GM12878 (cell line): Measurements from ENCODE around the gene FUT7. TPM values are rescaled to one million over a fixed set of nuclear protein-coding genes. Genes with fewer than 3 reads are reported as not detected.

ENCODE experiments used
- ATAC-seq: fragments of 200-7000 bp; cut with Tn5 transposase; 3 replicates; pipeline ENCODE4 v1.9.1; 2020; ENCODE audit warnings: mild to moderate bottlenecking, moderate library complexity
- BruUV-seq: library from RNA; stranded (reverse); fragments of 400-500 nt; replicated peaks from 2 replicates; lab custom pipeline; 2021; lab: Mats Ljungman, UMichigan
- CTCF ChIA-PET: fragments of 300-600 bp; sonication (Branson Sonifier 250); formaldehyde crosslinking; extraction: SDS; loops from one replicate; lab custom pipeline; 2021; ENCODE audit warnings: inconsistent platforms; lab: Yijun Ruan, JAX
- POLR2A ChIA-PET: fragments of 350-600 bp; formaldehyde crosslinking; extraction: SDS; loops from one replicate; lab custom pipeline; 2021; ENCODE audit warnings: inconsistent platforms; lab: Charles Lee
- RAD21 ChIA-PET: fragments of 300-600 bp; sonication (Branson Sonifier 250); formaldehyde crosslinking; loops from one replicate; lab custom pipeline; 2023; ENCODE audit warnings: antibody characterized with exemption; ENCODE audit not compliant: unreplicated experiment; lab: Charles Lee
- SMC1A ChIA-PET: fragments of 300-600 bp; sonication (Branson Sonifier 250); formaldehyde crosslinking; loops from one replicate; lab custom pipeline; 2023; ENCODE audit not compliant: unreplicated experiment, uncharacterized antibody; lab: Charles Lee
- DNase-seq: peaks from one replicate; pipeline ENCODE4 v3.0.0-alpha.2; 2011; ENCODE audit warnings: low read depth, low spot score
- FAIRE-seq: peaks from 3 replicates; lab custom pipeline; 2011; peaks lifted over from hg19 to GRCh38; lab: Jason Lieb, UNC
- H2AFZ ChIP-seq: 2 replicates; pipeline ENCODE4 v1.6.0; 2011; ENCODE audit warnings: low read depth, low read length, control low read depth; ENCODE audit not compliant: control insufficient read depth
- H3K27ac ChIP-seq: 2 replicates; pipeline ENCODE4 v1.5.1; 2011; ENCODE audit warnings: control low read depth; ENCODE audit not compliant: control insufficient read depth, insufficient read depth
- H3K27me3 ChIP-seq, 2 experiments: replicated peaks in 1 of 2; 2 replicates each; pipeline versions ENCODE4 v1.6.0 to v1.6.1; 2011; ENCODE audit warnings: low read length in 1 of 2; ENCODE audit not compliant: control insufficient read depth in 2 of 2, insufficient read depth in 2 of 2
- H3K36me3 ChIP-seq, 2 experiments: 2 replicates each; pipeline ENCODE4 v1.5.1; 2011; ENCODE audit warnings: low read length in 1 of 2; ENCODE audit not compliant: control insufficient read depth in 2 of 2, insufficient read depth in 2 of 2
- H3K4me1 ChIP-seq: 2 replicates; pipeline ENCODE4 v1.6.1; 2011; ENCODE audit warnings: mild to moderate bottlenecking, low read length, moderate library complexity, mixed read lengths; ENCODE audit not compliant: control insufficient read depth, insufficient read depth
- H3K4me2 ChIP-seq: 2 replicates; pipeline ENCODE4 v1.6.0; 2011; ENCODE audit warnings: control low read depth; ENCODE audit not compliant: control insufficient read depth, insufficient read depth
- H3K4me3 ChIP-seq: fragments of 200-600 bp; sonication (generic); 2 replicates; pipeline ENCODE4 v1.5.1; 2016
- H3K79me2 ChIP-seq: 2 replicates; pipeline ENCODE4 v1.6.0; 2011; ENCODE audit warnings: low read length; ENCODE audit not compliant: control insufficient read depth, insufficient read depth
- H3K9ac ChIP-seq: 2 replicates; pipeline ENCODE4 v1.8.0; 2011; ENCODE audit warnings: low read length, control low read depth, mixed read lengths; ENCODE audit not compliant: control insufficient read depth, insufficient read depth
- H3K9me3 ChIP-seq: replicated peaks from 3 replicates; pipeline ENCODE4 v1.5.1; 2011; ENCODE audit warnings: mild to moderate bottlenecking, low read length; ENCODE audit not compliant: control insufficient read depth, insufficient read depth
- H4K20me1 ChIP-seq: 2 replicates; pipeline ENCODE4 v1.6.0; 2011; ENCODE audit not compliant: control insufficient read depth, insufficient read depth
- NR2C1 ChIP-seq: fragments of 450-650 bp; IDR thresholded peaks from 2 replicates; pipeline ENCODE4 v1.6.1; 2017; ENCODE audit warnings: antibody characterized with exemption, mild to moderate bottlenecking, moderate library complexity
- TBL1XR1 ChIP-seq: IDR thresholded peaks from 2 replicates; pipeline ENCODE4 v1.6.1; 2012; ENCODE audit warnings: low read depth, low read length, improper control_type of control experiment
- ZNF622 ChIP-seq: fragments of 450-650 bp; IDR thresholded peaks from 2 replicates; pipeline ENCODE4 v1.6.1; 2017; ENCODE audit warnings: mild to moderate bottlenecking, inconsistent platforms
- WGBS: methylation state at CpG from one replicate; pipeline ENCODE4 v1.1.6; 2016; ENCODE audit warnings: low lambda C conversion rate; ENCODE audit not compliant: insufficient replicate concordance, insufficient coverage; ENCODE audit errors: missing lambda C conversion rate; 5-methylcytosine and 5-hydroxymethylcytosine counted together
- in situ Hi-C: fragments of 300-500 bp; cut with MboI; formaldehyde crosslinking; loops from 9 replicates; pipeline ENCODE4 v1.14.3; 2018; ENCODE audit warnings: mixed read lengths
- intact Hi-C: fragments of 100-400 bp; cut with micrococcal nuclease; formaldehyde crosslinking; loops from one replicate; pipeline ENCODE4 v1.14.2; 2022; ENCODE audit not compliant: unreplicated experiment
- polyA plus RNA-seq, 11 experiments: library from polyadenylated mRNA; depleted of rRNA in 4 of 11; unstranded in 6 of 11; stranded (reverse) in 5 of 11; fragments of >200 nt; fragmentation: Nextera tagmentation in 4 of 11; fragmentation: Illumina TruSeq in 1 of 11; extraction: Ambion mirVana in 4 of 11; extraction: Trizol in 1 of 11; gene quantifications; 1 replicate in 1 of 11; 2 replicates in 10 of 11; pipeline versions ENCODE4 v1.2.1 to v1.2.3, GENCODE V29; 2011 to 2016; ENCODE audit warnings: inconsistent platforms in 2 of 11, missing spikeins in 2 of 11, low read depth in 1 of 11
- total RNA-seq, 4 experiments: library from RNA; depleted of rRNA in 3 of 4; stranded (reverse); fragments of >200 nt in 3 of 4; fragmentation: Illumina TruSeq in 1 of 4; extraction: Trizol in 1 of 4; gene quantifications; 2 replicates each; pipeline versions ENCODE4 v1.2.1 to v1.2.3, GENCODE V29; 2013 to 2021
- TF ChIP-seq, protein P1 (sequence below): fragments of 450-650 bp; conservative IDR thresholded peaks from 2 replicates; pipeline ENCODE4 v1.6.1; 2017; ENCODE audit warnings: mild to moderate bottlenecking, moderate library complexity

The FUT7 gene
- total and polyA plus RNA-seq, 10 of the 15 experiments (the other 5 are each of a cell fraction or from before 2014, with no cell fraction given) = 0.04 to 0.62 (median 0.20) TPM; not detected in 2

DNA sequence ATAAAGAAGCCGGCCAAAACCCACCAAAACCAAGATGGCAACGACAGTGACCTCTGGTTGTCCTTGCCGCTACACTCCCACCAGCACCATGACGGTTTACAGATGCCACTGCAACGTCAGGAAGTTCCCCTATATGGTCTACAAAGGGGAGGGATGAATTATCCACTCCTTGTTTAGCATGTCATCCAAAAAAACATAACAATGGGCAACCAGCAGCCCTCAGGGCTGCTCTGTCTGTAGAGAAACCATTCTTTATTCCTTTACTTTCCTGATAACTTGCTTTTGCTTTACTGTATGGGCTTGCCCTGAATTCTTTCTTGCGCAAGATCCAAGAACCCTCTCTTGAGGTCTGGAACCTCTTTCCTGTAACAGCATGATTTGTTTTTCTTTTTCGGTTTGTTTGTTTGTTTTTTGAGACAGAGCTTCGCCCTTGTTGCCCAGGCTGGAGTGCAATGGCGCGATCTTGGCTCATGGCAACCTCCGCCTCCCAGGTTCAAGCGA lies 43.4 kb upstream of the FUT7 start:
- RAD21 ChIA-PET = interaction anchor here (1.2 kb wide), 1 partner anchor 20 kb away, joined by 4 read pairs; no protein-coding TSS in a partner anchor
- 78% methylated on average over 12 of the region's 12 CpGs for WGBS
- no TSS peak for BruUV-seq

More for the DNA sequence above, 43.4 kb upstream of the FUT7 start:
- ChIA-PET POLR2A (interaction anchor here (0.6 to 1.3 kb wide), 3 partner anchors 11 to 56 kb away, joined by 3 to 8 read pairs (median 5); partner anchors contain the start of gene MAN1B1), SMC1A (interaction anchor here (1.0 kb wide), 2 partner anchors 11 to 20 kb away, joined by 3 to 5 read pairs; partner anchors contain the start of gene MAN1B1), CTCF (interaction anchor here (1.4 to 1.7 kb wide), 3 partner anchors 9 to 29 kb away, joined by 3 to 8 read pairs (median 3); partner anchors contain the start of gene MAN1B1)
- ATAC-seq (no peak), FAIRE-seq (no peak), DNase-seq (no peak)
- H3K4me2 ChIP-seq = no peak overlapping the region
- peaks cover 25% of the 10 kb centered on the region for H3K4me1 ChIP-seq
- H3K79me2 ChIP-seq = peaks cover 8% of the 10 kb centered on the region
- in situ Hi-C loops (no loop called here), intact Hi-C loops (no loop called here)
- no peak overlapping the region for H3K27ac ChIP-seq
- TF ChIP-seq ZNF622 (no peak), NR2C1 (no peak), TBL1XR1 (no peak)
- TF ChIP-seq, protein P1, sequence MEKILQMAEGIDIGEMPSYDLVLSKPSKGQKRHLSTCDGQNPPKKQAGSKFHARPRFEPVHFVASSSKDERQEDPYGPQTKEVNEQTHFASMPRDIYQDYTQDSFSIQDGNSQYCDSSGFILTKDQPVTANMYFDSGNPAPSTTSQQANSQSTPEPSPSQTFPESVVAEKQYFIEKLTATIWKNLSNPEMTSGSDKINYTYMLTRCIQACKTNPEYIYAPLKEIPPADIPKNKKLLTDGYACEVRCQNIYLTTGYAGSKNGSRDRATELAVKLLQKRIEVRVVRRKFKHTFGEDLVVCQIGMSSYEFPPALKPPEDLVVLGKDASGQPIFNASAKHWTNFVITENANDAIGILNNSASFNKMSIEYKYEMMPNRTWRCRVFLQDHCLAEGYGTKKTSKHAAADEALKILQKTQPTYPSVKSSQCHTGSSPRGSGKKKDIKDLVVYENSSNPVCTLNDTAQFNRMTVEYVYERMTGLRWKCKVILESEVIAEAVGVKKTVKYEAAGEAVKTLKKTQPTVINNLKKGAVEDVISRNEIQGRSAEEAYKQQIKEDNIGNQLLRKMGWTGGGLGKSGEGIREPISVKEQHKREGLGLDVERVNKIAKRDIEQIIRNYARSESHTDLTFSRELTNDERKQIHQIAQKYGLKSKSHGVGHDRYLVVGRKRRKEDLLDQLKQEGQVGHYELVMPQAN = no peak
- no peak overlapping the region for H3K9ac ChIP-seq
- no peaks in the 10 kb centered on the region for H3K27me3 ChIP-seq
- H3K9me3 ChIP-seq = no peaks in the 10 kb centered on the region
- H3K36me3 ChIP-seq = peaks cover 0 to 5% of the 10 kb centered on the region in 2 experiments; a peak in 1 of 4 replicates
- H3K4me3 ChIP-seq = no peak overlapping the region
- H2AFZ ChIP-seq = no peak overlapping the region
- H4K20me1 ChIP-seq = no peaks in the 10 kb centered on the region; the same call in 1 of the 2 replicates
